Measurements from ENCODE around the gene TCEAL8. TPM values are rescaled to one million over a fixed set of nuclear protein-coding genes. Genes with fewer than 3 reads are reported as not detected.
"Not testable (repeated sequence)": the region's sequence is repeated elsewhere in the genome, so short reads cannot be mapped to it uniquely, and the experiment has no call there.

TCEAL8 gene
- total and polyA plus RNA-seq, 10 of the 15 experiments (the other 5 are each of a cell fraction or from before 2014, with no cell fraction given): 28.4 to 123 (median 58.7) TPM

DNA sequence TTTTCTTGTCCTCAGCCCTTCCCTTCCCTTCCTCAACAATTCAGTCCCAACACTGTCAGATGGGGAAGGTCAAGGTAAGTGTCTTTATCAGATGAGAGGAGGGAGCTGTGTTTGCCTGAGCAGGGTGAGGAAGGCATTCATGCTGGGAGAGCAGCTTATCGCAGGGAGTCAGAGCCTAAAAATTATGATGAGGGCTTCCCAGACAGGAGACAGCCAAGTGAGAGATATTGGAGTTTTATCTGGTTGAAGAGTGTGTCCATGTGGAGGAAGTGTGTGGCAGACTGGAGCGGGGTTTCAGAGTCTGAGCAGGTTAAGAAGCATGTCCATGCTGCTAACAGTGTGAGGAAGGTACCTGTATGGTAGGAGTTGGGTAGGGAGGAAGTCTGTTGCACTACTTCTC lies 21.7 kb downstream of the TCEAL8 start:
- no peaks in the 10 kb centered on the region for H3K36me3 ChIP-seq (ENCODE audit: control insufficient read depth in 2 of 2, insufficient read depth in 2 of 2, low read length in 1 of 2)
- no peak for TF ChIP-seq SPI1 (IDR thresholded peaks at IDR 0.05; ENCODE audit: borderline replicate concordance, insufficient read depth, low read depth, low read length)
- TF ChIP-seq EP300 (IDR thresholded peaks at IDR 0.05; ENCODE audit: borderline replicate concordance in 1 of 2, control insufficient read depth in 1 of 2, low read depth in 2 of 2, low read length in 2 of 2): no peak
- TF ChIP-seq TCF7 (IDR thresholded peaks at IDR 0.05; ENCODE audit: borderline replicate concordance): no peak
- TF ChIP-seq RB1 (IDR thresholded peaks at IDR 0.05; ENCODE audit: borderline replicate concordance): no peak
- no peak for TF ChIP-seq BHLHE40 (IDR thresholded peaks at IDR 0.05; ENCODE audit: borderline replicate concordance in 1 of 2, low read depth in 2 of 2, low read length in 1 of 2)
- no peak for TF ChIP-seq ZNF207 (IDR thresholded peaks at IDR 0.05; ENCODE audit: borderline replicate concordance)
- TF ChIP-seq, protein P1, sequence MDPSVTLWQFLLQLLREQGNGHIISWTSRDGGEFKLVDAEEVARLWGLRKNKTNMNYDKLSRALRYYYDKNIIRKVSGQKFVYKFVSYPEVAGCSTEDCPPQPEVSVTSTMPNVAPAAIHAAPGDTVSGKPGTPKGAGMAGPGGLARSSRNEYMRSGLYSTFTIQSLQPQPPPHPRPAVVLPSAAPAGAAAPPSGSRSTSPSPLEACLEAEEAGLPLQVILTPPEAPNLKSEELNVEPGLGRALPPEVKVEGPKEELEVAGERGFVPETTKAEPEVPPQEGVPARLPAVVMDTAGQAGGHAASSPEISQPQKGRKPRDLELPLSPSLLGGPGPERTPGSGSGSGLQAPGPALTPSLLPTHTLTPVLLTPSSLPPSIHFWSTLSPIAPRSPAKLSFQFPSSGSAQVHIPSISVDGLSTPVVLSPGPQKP (IDR thresholded peaks at IDR 0.05; ENCODE audit: low read depth, low read length): no peak
- TF ChIP-seq, protein P2, sequence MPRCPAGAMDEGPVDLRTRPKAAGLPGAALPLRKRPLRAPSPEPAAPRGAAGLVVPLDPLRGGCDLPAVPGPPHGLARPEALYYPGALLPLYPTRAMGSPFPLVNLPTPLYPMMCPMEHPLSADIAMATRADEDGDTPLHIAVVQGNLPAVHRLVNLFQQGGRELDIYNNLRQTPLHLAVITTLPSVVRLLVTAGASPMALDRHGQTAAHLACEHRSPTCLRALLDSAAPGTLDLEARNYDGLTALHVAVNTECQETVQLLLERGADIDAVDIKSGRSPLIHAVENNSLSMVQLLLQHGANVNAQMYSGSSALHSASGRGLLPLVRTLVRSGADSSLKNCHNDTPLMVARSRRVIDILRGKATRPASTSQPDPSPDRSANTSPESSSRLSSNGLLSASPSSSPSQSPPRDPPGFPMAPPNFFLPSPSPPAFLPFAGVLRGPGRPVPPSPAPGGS (IDR thresholded peaks at IDR 0.05; ENCODE audit: borderline replicate concordance, insufficient read depth, low read depth, low read length, poor library complexity, severe bottlenecking): no peak
- TF ChIP-seq, protein P3, sequence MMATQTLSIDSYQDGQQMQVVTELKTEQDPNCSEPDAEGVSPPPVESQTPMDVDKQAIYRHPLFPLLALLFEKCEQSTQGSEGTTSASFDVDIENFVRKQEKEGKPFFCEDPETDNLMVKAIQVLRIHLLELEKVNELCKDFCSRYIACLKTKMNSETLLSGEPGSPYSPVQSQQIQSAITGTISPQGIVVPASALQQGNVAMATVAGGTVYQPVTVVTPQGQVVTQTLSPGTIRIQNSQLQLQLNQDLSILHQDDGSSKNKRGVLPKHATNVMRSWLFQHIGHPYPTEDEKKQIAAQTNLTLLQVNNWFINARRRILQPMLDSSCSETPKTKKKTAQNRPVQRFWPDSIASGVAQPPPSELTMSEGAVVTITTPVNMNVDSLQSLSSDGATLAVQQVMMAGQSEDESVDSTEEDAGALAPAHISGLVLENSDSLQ (IDR thresholded peaks at IDR 0.05): no peak
- no peak for TF ChIP-seq LARP7 (IDR thresholded peaks at IDR 0.05)
- no peaks in the 10 kb centered on the region for H3K4me1 ChIP-seq (ENCODE audit: control insufficient read depth, insufficient read depth, low read length)
- in situ Hi-C loops (cut with MboI): no loop called here
- POLR2A ChIA-PET: no interaction called here
- ATAC-seq (no peak), DNase-seq (ENCODE audit: low read depth, low spot score) (no peak), FAIRE-seq (no peak)
- intact Hi-C loops (cut with micrococcal nuclease; ENCODE audit: unreplicated experiment): no loop called here
- CTCF ChIA-PET: interaction anchor here (0.6 kb wide), 1 partner anchor 1171 kb away, joined by 3 read pairs; no protein-coding TSS in a partner anchor
- no peaks in the 10 kb centered on the region for H3K79me2 ChIP-seq (ENCODE audit: control insufficient read depth, insufficient read depth, low read length)
- no peak overlapping the region for H2AFZ ChIP-seq (ENCODE audit: control insufficient read depth, low read depth, low read length)
- SMC1A ChIA-PET (ENCODE audit: uncharacterized antibody, unreplicated experiment): no interaction called here
- no peak overlapping the region for H3K9ac ChIP-seq (ENCODE audit: control insufficient read depth, insufficient read depth, low read length)
- H3K4me2 ChIP-seq (ENCODE audit: control insufficient read depth, insufficient read depth): no peak overlapping the region
- RAD21 ChIA-PET (ENCODE audit: unreplicated experiment): no interaction called here
- H3K9me3 ChIP-seq (replicated peaks; ENCODE audit: control insufficient read depth, insufficient read depth, low read length): no peaks in the 10 kb centered on the region
- no TSS peak for BruUV-seq (replicated peaks)
- H3K4me3 ChIP-seq: no peak overlapping the region
- H3K27me3 ChIP-seq (replicated peaks in 1 of 2; ENCODE audit: control insufficient read depth in 2 of 2, insufficient read depth in 2 of 2, low read length in 1 of 2): 0 out of 4 replicates have a peak, but pooled peaks cover 0 to 4% of the 10 kb centered on the region in 2 experiments
- no peaks in the 10 kb centered on the region for H4K20me1 ChIP-seq (ENCODE audit: control insufficient read depth, insufficient read depth)
- WGBS (ENCODE audit: insufficient coverage, insufficient replicate concordance, low lambda C conversion rate, missing lambda C conversion rate): 15% methylated on average over 2 of the region's 2 CpGs
- no peak overlapping the region for H3K27ac ChIP-seq (ENCODE audit: control insufficient read depth, insufficient read depth)

DNA sequence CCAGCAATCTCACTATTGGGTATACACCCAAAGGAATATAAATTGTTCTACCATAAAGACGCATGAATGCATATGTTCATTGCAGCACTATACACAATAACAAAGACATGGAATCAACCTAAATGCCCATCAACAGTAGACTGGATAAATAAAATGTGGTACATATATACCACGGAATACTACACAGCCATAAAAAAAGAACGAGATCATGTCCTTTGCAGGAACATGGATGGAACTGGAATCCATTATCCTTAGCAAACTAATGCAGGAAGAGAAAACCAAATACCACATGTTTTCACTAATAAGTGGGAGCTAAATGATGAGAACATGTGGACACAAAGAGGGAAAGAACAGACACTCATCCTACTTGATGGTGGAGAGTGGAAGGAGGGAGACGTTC lies 29.0 kb downstream of the TCEAL8 start:
- FAIRE-seq; BruUV-seq (replicated peaks); POLR2A ChIA-PET; H3K27ac ChIP-seq (ENCODE audit: control insufficient read depth, insufficient read depth); RAD21 ChIA-PET (ENCODE audit: unreplicated experiment); H3K27me3 ChIP-seq (replicated peaks in 1 of 2; ENCODE audit: control insufficient read depth in 2 of 2, insufficient read depth in 2 of 2, low read length in 1 of 2); H3K79me2 ChIP-seq (ENCODE audit: control insufficient read depth, insufficient read depth, low read length); H2AFZ ChIP-seq (ENCODE audit: control insufficient read depth, low read depth, low read length); intact Hi-C loops (cut with micrococcal nuclease; ENCODE audit: unreplicated experiment); H4K20me1 ChIP-seq (ENCODE audit: control insufficient read depth, insufficient read depth); H3K36me3 ChIP-seq (ENCODE audit: control insufficient read depth in 2 of 2, insufficient read depth in 2 of 2, low read length in 1 of 2); H3K4me2 ChIP-seq (ENCODE audit: control insufficient read depth, insufficient read depth); H3K4me3 ChIP-seq; in situ Hi-C loops (cut with MboI); H3K9me3 ChIP-seq (replicated peaks; ENCODE audit: control insufficient read depth, insufficient read depth, low read length); H3K4me1 ChIP-seq (ENCODE audit: control insufficient read depth, insufficient read depth, low read length); CTCF ChIA-PET; H3K9ac ChIP-seq (ENCODE audit: control insufficient read depth, insufficient read depth, low read length); DNase-seq (ENCODE audit: low read depth, low spot score); ATAC-seq; SMC1A ChIA-PET (ENCODE audit: uncharacterized antibody, unreplicated experiment): not testable (repeated sequence)
- WGBS (ENCODE audit: insufficient coverage, insufficient replicate concordance, low lambda C conversion rate, missing lambda C conversion rate): 2% methylated on average over 4 of the region's 4 CpGs

Data from GM12878 (cell line).